GM15510 (cell line): ENCODE measurements around the gene CTTNBP2.

Source experiments
- POLR2A ChIP-seq: IDR thresholded peaks from 3 replicates; pipeline ENCODE4 v1.6.1; 2011; ENCODE audit warnings: borderline replicate concordance; ENCODE audit not compliant: insufficient read length; ENCODE audit errors: extremely low read depth

CTTNBP2 gene

GRCh38 chr7:117718116-117718835 is 155.0 kb downstream of the CTTNBP2 start:
- no peak for TF ChIP-seq POLR2A

DNA sequence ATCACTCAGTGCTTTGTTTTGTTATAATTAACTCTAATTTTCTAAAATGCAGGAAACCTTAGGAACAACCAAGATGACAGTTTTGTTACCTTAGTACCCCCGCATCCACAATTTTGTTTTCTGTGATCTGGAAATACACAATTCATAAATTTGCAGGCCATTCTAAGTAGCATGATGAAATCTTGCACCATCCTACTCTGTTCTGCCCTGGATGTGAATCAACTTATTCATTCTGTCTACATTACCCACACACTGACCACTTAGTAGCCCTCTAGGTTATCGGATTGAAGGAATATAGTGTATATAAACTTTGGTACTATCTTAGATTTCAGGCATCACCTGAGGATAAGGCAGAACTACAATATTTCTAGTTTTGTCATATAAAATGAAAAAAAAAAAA is 155.9 kb downstream of the CTTNBP2 start:
- no peak for TF ChIP-seq POLR2A

GRCh38 chr7:117716707-117717299 is 156.4 kb downstream of the CTTNBP2 start:
- TF ChIP-seq POLR2A = no peak

- TF ChIP-seq POLR2A = no peak
Measured at GRCh38 chr7:117715784-117716445, 157.3 kb downstream of the CTTNBP2 start.

- no peak for TF ChIP-seq POLR2A
Measured at GRCh38 chr7:117711556-117711955, 161.7 kb downstream of the CTTNBP2 start.

GRCh38 chr7:117707080-117707479 is 166.2 kb downstream of the CTTNBP2 start:
- TF ChIP-seq POLR2A = no peak

DNA sequence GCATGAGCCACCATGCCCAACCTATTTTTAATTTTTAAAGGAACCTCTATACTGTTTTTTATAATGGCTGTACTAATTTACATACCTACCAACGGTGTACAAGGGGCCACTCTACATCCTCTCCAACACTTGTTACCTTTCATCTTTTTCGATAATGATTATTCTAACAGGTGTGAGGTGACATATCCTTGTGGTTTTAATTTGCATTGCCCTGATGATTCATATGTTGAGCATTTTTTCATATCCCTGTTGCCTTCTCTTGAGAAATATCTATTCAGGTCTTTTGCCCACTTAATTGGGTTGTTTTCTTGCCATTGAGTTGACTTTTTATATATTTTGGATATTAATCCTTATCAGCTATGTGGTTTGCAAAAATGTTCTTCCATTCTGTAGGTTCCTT is 167.0 kb downstream of the CTTNBP2 start:
- TF ChIP-seq POLR2A = no peak

DNA sequence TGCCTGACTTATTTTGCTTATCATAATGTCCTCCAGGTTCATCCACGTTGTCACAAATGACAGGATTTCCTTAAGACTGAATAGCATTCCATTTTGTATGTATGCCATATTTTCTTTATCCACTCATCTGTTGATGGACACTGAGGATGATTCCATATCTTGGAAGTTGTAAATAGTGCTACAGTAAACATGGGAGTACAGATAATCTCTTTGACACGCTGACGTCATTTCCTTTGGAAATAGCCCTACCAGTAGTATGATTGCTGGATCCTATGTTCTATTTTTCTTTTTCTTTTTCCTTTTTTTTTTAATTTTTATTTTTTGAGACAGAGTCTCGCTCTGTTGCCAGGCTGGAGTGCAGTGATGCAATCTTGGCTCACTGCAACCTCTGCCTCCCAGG is 167.6 kb downstream of the CTTNBP2 start:
- no peak for TF ChIP-seq POLR2A

DNA sequence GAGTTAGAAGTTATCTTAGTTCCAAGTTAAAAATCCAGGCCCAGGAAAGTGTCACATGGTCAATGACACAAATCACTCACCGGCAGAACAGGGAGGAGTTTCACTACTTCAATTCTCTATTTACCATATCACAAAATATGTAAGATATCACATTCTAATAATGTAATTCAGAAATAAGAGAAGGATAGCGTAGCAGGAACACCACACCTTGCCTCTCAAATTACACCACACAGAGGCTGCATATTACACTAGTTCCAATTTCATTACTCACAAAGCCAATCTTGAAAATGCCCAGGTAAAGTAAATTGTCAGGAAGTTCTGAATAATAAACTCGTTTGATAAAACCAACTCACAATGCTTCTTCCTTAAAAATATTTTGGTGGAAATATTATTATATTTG is 169.2 kb downstream of the CTTNBP2 start:
- TF ChIP-seq POLR2A = no peak

- TF ChIP-seq POLR2A = no peak
Measured at GRCh38 chr7:117698018-117698417, 175.2 kb downstream of the CTTNBP2 start.

GRCh38 chr7:117692338-117692737 is 180.9 kb downstream of the CTTNBP2 start:
- no peak for TF ChIP-seq POLR2A

DNA sequence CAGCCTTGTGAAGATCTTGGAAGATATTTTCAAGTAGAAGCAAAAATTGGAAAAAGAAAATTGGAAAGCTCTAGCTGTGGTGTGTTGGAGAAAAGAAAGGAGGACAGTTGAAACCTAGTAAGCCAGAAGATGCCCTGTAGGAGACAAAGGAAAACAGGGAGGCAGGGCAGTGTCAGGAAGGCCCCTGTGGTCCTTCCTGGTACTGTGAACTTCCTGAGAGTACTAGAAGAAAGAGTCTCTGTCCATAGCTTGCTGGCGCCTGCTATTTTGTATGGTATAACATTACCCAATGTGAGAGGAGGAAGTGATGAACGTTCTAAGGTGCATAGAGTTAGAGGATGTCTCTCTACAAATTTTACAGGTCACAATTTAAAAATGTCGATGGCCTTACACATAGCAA is 183.1 kb downstream of the CTTNBP2 start:
- TF ChIP-seq POLR2A = no peak

- TF ChIP-seq POLR2A = no peak
Measured at GRCh38 chr7:117689406-117689805, 183.8 kb downstream of the CTTNBP2 start.

GRCh38 chr7:117688126-117688525 is 185.1 kb downstream of the CTTNBP2 start:
- TF ChIP-seq POLR2A = no peak

GRCh38 chr7:117686311-117686935 is 186.8 kb downstream of the CTTNBP2 start:
- no peak for TF ChIP-seq POLR2A
